ENCODE measurements around the gene ALDH3B1.

ALDH3B1 gene

DNA sequence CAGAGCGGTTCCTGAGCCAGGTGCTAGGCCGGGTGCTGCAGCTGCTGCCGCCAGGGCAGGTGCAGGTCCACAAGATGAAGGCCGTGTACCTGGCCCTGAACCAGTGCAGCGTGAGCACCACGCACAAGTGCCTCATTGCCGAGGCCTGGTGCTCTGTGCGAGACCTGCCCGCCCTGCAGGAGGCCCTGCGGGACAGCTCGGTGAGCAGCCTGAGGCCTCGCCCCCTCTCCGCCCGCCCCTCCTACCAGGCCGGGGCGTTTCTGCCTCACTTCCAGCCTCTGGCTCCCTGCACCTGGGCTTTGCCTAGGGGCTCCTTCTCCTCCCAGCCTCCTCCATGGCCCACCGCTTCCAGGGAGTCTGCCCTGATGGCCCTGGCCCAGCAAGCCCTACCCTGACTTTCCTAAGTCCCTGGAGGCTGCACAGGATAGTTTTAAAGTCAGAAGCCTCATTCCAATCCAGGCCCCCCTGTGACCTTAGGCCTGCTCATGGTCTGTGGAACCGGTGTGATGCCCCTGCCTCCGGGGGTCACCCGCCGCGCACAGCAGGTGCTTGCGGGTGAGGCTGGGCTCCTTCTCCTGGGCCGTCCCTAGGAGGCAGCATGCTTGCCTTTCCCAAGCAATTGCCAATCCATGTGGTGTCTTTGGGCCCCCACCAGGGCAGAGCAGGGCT is 34.2 kb downstream of the ALDH3B1 start:
- peak; percentile 10 for DNase-seq (ENCODE audit: low spot score)

DNA sequence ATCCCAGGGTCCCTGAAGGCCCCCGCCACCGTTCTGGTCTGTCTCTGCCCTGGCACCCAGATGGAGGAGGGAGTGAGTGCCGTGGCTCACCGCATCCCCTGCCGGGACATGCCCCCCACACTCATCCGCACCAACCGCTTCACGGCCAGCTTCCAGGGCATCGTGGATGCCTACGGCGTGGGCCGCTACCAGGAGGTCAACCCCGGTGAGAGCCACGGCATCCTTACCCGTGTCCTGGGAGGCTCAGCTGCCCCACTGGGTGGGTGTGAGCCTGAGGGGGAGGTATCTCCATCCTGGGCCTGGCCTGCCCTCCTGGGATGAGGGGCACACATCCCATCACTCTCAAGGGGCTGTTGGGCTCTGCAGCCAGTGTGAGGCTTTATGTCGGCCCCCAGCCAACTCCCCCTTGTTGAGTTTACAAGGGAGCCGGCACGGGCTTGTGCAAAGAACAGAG is 34.8 kb downstream of the ALDH3B1 start:
- DNase-seq (ENCODE audit: low spot score) = no peak

- DNase-seq (ENCODE audit: low spot score) = peak; percentile 19
These were observed 37.5 kb downstream of the ALDH3B1 start for GRCh38 chr11:68047437-68048290.

- peak; percentile 6 for DNase-seq (ENCODE audit: low spot score)
These were observed 38.8 kb downstream of the ALDH3B1 start for GRCh38 chr11:68048681-68049508.

GRCh38 chr11:68049509-68050370 is 39.6 kb downstream of the ALDH3B1 start:
- no peak for DNase-seq (ENCODE audit: low spot score)

DNA sequence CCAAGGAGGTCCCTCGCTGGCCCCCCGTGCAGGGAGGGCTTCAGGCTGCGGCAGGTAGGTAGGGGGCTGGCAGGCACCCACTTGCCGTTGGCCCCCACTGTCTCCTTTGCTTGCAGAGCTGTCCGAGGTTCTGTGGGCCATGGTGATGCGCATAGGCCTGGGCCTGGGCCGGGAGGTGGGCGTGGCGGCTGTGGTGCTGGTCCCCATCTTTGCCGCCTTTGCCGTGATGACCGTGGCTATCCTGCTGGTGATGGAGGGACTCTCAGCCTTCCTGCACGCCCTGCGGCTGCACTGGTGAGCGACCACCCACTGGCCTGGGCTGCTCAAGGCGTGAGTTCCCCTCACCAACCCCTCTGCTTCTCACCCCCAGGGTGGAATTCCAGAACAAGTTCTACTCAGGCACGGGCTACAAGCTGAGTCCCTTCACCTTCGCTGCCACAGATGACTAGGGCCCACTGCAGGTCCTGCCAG is 40.3 kb downstream of the ALDH3B1 start:
- no peak for DNase-seq (ENCODE audit: low spot score)

- peak; percentile 20 for DNase-seq (ENCODE audit: low spot score)
These were observed 41.3 kb downstream of the ALDH3B1 start for GRCh38 chr11:68051191-68052136.

DNA sequence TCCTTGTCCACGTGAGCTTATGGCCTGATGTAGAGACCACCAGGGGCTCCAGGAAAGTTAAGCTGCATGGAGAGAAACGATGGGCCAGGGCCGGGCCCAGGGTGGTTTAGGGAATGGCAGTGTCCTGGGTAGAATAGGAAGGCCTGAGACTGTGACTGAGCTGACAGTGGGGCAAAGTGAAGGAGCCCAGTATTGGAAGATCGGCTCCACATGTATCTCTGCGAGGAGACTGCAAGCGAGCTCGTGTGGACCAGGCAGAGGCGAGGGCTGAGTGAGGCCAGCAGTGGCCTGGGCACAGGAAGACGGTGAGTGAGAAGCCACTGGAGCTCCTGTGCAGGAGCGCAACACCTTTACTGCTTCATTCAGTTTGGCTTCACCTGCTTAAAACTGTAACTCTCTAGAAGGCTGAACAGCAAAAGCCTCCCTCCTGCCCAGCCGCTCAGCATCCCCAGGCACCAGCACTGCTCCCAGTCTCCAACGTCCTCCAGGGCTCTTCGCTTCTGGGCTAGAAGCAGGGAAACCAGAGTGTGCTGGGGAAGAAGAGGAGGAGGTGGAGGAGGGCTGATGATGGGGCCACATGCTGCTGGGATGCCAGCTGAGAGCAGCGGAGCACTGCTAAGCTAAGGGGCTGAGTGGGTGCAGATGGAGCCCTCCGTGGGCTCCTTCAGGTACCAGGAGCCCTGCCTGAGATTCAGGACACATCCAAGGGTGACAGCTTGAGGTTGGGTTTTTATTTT is 42.2 kb downstream of the ALDH3B1 start:
- no peak for DNase-seq (ENCODE audit: low spot score)

DNA sequence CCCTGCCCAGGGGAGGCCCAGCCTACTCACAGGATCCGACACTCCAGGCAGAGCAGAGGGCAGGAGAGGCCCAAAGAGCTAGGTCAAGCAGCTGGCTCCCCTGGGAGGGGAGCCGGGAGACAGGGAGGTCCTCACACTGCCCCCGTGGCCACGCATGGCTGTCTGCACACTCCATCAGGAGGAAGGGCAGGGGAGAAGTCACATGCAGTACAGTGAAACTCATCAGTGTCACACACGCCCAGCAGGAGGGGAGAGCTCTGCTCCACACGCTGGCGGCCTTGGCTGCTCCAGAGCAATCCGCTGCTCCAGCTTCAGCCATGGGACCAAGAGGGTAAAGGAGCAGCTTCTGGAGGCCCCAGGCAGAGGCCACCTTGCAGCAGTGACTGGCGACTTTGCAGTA is 43.0 kb downstream of the ALDH3B1 start:
- no peak for DNase-seq (ENCODE audit: low spot score)

- DNase-seq (ENCODE audit: low spot score) = no peak
These were observed 44.1 kb downstream of the ALDH3B1 start for GRCh38 chr11:68053981-68054812.

DNA sequence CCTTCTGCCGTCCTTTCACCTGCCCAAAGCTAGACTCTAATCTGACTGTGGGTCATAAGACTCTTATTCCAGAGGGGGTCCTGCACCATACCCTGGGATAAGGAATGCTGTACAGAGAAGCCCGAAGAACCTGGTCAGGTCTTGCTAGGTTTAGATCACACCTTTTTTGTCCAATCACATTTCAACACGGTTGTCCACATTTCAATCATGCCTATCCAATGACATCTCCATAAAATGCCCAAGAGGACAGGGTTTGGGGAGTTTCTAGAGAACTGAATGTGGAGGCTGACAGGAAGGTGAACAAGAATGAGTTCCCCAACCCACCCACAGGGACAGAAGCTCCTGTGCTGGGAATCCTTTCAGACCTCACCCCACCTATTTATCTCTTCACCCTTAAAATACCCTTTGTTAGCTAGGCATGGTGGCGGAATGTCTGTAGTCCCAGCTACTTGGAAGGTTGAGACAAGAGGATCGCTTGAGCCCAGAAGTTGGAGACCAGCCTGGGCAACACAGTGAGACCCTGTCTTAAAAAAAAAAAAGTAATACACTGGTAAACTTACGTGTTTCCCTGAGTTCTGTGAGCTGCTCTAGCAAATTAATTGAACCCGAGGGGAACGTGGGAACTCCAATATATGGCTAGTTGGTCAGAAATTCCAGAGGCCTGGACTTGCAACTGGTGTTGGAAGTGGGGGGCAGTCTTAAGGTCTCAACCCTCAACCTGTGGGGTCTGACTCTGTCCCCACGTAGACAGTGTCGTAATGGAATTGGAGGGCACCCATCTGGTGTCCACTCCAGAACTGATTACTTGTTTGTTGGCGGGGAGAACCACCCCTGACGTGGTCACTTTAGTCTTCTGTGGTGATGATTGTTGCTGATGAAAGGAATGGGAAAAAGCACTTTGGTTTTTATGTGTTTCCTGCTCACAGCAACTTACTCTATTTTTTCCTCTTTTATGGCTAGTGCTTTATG is 46.5 kb downstream of the ALDH3B1 start:
- no peak for DNase-seq (ENCODE audit: low spot score)

GRCh38 chr11:68057807-68058206 is 47.7 kb downstream of the ALDH3B1 start:
- no peak for DNase-seq (ENCODE audit: low spot score)

DNA sequence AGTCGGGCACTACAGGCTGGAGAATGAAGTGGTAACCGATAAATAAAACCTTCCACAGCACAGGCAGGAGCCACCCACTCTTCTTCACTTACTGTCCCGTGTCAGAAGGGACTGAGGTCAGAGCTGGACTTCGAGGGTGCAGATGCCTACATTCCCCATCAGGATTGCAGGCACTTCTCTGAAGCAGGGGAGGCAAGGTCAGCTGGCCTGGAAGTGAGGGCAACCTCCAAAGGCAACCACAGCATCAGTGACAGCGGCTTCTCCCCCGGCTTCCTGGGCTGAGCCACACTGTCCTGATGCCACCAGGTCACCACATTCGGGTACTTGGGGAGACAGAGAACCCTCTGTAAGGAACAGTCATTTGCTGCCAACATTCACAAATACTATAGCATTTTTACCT is 51.4 kb downstream of the ALDH3B1 start:
- no peak for DNase-seq (ENCODE audit: low spot score)

- DNase-seq (ENCODE audit: low spot score) = no peak
These were observed 54.8 kb downstream of the ALDH3B1 start for GRCh38 chr11:68064926-68065325.

DNA sequence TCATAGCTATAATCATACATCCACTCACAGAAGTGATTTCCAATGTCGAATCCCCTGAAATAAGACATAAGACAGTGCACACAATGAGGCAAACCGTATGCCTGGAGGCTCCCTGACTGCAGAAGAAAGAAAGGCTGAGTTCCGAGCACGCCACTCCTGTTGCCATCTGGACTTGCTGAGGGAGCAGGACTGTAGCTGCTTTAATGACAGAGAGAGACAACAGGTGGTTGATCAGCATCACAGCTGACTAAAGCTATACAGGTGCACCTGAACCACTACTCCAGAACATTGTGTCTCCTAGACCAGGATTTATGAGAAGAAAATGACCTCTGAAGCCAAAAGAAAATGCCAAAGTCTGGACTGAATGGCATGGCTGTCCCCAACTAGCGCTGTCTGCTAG is 55.7 kb downstream of the ALDH3B1 start:
- no peak for DNase-seq (ENCODE audit: low spot score)

DNA sequence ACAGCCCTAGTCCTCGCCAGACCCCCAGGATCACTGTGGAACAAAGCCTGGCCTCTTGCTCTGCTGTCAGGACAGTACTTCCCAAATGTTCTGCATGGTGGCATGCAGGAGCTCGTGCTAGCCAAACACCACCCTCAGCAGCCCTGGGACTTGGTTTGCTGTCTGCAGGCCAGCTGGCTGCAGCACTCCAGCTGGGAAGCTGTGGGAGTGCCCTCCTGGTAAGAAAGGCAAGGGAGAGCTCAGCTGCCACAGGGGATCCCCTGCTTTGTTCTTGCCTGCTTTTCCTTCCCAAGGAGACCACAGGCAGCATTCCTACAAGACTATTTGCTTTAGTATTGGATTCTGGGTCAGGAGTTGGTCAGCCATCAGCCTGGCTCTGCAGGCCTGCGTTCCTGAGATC is 56.6 kb downstream of the ALDH3B1 start:
- DNase-seq (ENCODE audit: low spot score) = no peak

- DNase-seq (ENCODE audit: low spot score) = no peak
These were observed 57.9 kb downstream of the ALDH3B1 start for GRCh38 chr11:68067991-68068390.
